ENCODE measurements around the gene PI4KA. TPM values are rescaled to one million over a fixed set of nuclear protein-coding genes. Genes with fewer than 3 reads are reported as not detected.

PI4KA gene
- total RNA-seq, 1 experiment from 2014 or later, result 65.8 TPM

GRCh38 chr22:20747223-20747622 lies 111.4 kb downstream of the PI4KA start:
- Histone ChIP-seq H3K9ac (ENCODE audit: extremely low read depth, insufficient read length, low read length) (no peak overlapping the region), H4K91ac (ENCODE audit: insufficient read length, low read depth, low read length) (no peak overlapping the region), H4K8ac (replicated peaks; ENCODE audit: insufficient read length, low read depth, low read length) (no peak overlapping the region), H3K4me2 (ENCODE audit: insufficient read depth, insufficient read length, low read length) (no peak overlapping the region), H3K23me2 (ENCODE audit: insufficient read length, low read depth, low read length, poor library complexity, severe bottlenecking) (no peaks in the 10 kb centered on the region), H2BK120ac (ENCODE audit: low read depth, low read length, poor library complexity, severe bottlenecking) (no peak overlapping the region), H3K27me3 (ENCODE audit: insufficient read depth, low read length) (no peaks in the 10 kb centered on the region; the same call in 1 of the 2 replicates), H3K79me1 (ENCODE audit: insufficient read depth, low read depth, low read length, poor library complexity, severe bottlenecking) (no peaks in the 10 kb centered on the region), H3T11ph (ENCODE audit: low read length) (no peak overlapping the region), H3K4me1 (ENCODE audit: insufficient read depth, low read length) (no peaks in the 10 kb centered on the region), H2AK5ac (ENCODE audit: insufficient read length, low read length) (no peak overlapping the region), H2AFZ (ENCODE audit: low read length) (no peak overlapping the region), H3K4ac (ENCODE audit: low read depth, low read length) (no peak overlapping the region), H3K18ac (ENCODE audit: insufficient read length, low read depth, low read length) (no peak overlapping the region), H2BK12ac (ENCODE audit: insufficient read length, low read depth, low read length) (no peak overlapping the region), H2BK15ac (ENCODE audit: low read depth, low read length) (no peak overlapping the region), H3K14ac (ENCODE audit: insufficient read depth, low read length) (no peak overlapping the region), H3K27ac (ENCODE audit: insufficient read length, low read depth, low read length) (no peak overlapping the region), H4K5ac (ENCODE audit: insufficient read length, low read depth, low read length) (no peak overlapping the region), H4K20me1 (ENCODE audit: control insufficient read depth, insufficient read depth, insufficient read length) (no peaks in the 10 kb centered on the region), H3K9me3 (ENCODE audit: control insufficient read depth, low read depth, low read length) (no peaks in the 10 kb centered on the region), H2BK20ac (ENCODE audit: low read depth, low read length, poor library complexity, severe bottlenecking) (no peak overlapping the region), H3K23ac (ENCODE audit: insufficient read length, low read depth, low read length) (no peak overlapping the region), H2BK5ac (ENCODE audit: insufficient read length, low read length) (no peak overlapping the region), H3K56ac (ENCODE audit: insufficient read length, low read depth, low read length) (no peak overlapping the region), H3K79me2 (ENCODE audit: insufficient read depth, low read length) (no peaks in the 10 kb centered on the region)
- 0 out of 4 replicates have a peak, but pooled peaks cover 0 to 3% of the 10 kb centered on the region in 2 experiments for H3K4me1 Mint-ChIP-seq
- no peak overlapping the region for H3K27ac Mint-ChIP-seq
- no peaks in the 10 kb centered on the region for H3K9me3 Mint-ChIP-seq
- WGBS (ENCODE audit: extremely low coverage, insufficient read length, low lambda C conversion rate), result no CpG with 5 or more reads among the region's 10 CpGs
- no peak for TF ChIP-seq CTCF (conservative IDR thresholded peaks at IDR 0.05)
- DNase-seq, result no peak
- H3K27me3 Mint-ChIP-seq (ENCODE audit: low read depth), result no peaks in the 10 kb centered on the region
- H3K4me3 Mint-ChIP-seq, result no peak overlapping the region
- peaks cover 0 to 46% (median 4%) of the 10 kb centered on the region in 3 experiments; a peak in 3 of 7 replicates for H3K36me3 Mint-ChIP-seq (ENCODE audit: insufficient read depth in 1 of 3, low read depth in 3 of 3)
